ENCODE measurements around the gene ADRM1.

The ADRM1 gene

DNA sequence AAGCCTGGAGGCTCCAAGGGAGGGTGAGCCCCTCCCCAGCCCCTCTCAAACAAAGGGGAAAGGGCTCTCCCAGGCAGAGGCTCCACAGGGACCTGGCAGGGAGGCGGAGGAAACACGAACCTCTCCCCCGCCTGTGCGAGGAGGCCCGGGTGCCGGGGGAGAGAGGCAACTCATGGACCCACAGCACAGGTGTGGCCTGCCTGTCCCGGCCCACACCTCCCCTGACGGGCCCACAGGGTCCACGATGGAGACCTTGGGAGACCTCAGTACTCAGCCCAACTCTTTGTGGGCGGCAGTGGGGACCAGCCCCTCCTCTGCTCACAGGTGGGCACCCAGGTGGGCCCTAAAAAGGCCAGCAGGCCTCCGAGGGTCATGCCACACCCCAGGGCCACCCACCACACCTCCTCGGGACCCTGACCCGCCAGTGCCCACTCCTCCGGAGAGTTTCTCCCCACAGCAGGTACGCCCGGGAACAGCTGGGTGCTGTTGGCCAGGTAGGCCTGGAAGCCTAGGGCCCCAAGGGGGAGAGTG, 52.1 kb downstream of the ADRM1 start:
- TF ChIP-seq, protein P1, sequence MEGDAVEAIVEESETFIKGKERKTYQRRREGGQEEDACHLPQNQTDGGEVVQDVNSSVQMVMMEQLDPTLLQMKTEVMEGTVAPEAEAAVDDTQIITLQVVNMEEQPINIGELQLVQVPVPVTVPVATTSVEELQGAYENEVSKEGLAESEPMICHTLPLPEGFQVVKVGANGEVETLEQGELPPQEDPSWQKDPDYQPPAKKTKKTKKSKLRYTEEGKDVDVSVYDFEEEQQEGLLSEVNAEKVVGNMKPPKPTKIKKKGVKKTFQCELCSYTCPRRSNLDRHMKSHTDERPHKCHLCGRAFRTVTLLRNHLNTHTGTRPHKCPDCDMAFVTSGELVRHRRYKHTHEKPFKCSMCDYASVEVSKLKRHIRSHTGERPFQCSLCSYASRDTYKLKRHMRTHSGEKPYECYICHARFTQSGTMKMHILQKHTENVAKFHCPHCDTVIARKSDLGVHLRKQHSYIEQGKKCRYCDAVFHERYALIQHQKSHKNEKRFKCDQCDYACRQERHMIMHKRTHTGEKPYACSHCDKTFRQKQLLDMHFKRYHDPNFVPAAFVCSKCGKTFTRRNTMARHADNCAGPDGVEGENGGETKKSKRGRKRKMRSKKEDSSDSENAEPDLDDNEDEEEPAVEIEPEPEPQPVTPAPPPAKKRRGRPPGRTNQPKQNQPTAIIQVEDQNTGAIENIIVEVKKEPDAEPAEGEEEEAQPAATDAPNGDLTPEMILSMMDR (IDR thresholded peaks at IDR 0.05; ENCODE audit: low read depth, low read length), result no peak

DNA sequence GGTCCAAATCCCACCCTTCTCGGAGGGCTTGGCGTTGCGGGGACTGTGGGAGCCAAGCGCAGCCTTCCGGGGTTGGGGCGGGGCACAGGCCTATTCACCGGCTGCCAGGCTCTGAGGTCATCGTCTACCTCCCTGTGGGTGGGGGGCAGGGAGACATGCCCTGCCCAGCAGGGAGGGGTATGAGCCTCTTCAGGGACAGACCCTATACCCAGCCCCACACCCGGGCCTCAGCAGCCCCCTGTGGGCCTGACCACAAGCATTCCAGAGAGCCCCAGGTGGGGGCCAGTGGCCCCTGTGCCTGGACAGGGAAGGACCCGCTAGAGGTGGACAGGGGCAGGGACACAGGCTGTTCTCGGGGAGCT, 52.7 kb downstream of the ADRM1 start:
- H3K4me3 ChIP-seq (ENCODE audit: low read depth, low read length), result no peak overlapping the region
- TF ChIP-seq, protein P1 (IDR thresholded peaks at IDR 0.05; ENCODE audit: low read depth, low read length), result no peak

More for the DNA sequence above, 52.1 kb downstream of the ADRM1 start:
- H3K4me3 ChIP-seq (ENCODE audit: low read depth, low read length), result no peak overlapping the region

DNA sequence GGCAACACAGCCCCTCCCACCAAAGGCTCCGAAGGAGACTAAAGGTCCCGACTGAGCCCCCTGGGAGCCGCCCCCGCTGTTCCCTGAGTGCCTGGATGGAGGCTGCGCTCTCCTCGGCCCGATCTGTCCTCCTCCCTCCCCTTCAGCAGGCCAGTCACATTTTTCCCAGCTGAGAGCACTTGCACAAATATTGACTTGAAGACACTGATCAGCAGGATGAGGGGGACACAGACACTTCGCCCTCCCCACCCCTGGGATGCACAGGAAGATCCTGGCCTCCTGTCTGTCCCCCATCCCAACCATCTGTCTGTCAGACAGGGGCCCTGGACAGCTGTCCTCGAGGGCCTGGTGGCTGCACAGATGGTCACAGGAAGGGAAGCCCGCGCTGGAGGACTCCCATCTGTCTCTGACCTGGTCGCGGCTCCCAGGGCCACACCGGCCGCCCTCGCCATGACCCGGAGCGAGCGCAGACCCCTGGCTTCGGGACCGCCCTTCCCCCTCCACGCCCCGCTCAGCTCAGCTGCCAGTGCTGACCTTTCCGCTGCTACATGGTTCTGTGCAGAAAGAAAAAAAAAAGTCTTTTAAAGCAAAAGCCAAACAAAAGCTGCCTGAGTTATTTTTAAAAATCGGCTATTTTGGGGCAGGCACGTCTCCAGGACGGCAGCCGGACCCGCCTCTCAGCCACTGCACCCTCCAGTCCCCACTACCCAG, 53.2 kb downstream of the ADRM1 start:
- TF ChIP-seq, protein P1 (IDR thresholded peaks at IDR 0.05; ENCODE audit: low read depth, low read length), result no peak
- no peak overlapping the region for H3K4me3 ChIP-seq (ENCODE audit: low read depth, low read length)

DNA sequence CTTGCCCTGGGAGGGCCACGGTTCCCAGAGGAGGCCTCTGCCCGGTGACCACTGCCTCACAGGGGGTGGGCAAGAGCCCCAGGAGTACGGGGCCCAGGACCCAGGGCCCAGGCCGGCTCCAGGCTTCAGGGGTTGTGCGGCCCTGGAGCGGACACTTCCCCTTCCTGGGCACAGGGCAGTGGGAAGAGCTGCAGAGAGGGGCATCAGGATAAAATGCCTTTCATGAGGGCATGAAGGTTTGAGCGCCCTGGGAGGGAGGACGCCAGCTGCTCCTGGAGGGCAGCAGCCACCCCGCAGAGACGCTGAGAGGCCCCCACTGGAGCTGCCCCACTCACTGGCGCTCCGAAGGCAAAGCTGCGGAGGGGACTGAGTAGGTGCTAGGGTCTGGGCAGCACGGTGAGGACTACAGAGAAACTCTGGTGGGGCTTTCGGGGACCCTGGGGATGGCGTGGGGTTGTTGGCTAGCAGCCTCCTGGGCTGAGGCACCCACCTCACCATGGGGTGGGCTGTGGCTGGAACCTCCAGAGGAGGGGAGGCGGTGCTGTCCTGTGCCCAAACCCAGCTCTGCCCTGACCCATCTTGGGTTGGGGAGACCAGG, 53.9 kb downstream of the ADRM1 start:
- TF ChIP-seq, protein P1 (IDR thresholded peaks at IDR 0.05; ENCODE audit: low read depth, low read length), result no peak
- H3K4me3 ChIP-seq (ENCODE audit: low read depth, low read length), result no peak overlapping the region

DNA sequence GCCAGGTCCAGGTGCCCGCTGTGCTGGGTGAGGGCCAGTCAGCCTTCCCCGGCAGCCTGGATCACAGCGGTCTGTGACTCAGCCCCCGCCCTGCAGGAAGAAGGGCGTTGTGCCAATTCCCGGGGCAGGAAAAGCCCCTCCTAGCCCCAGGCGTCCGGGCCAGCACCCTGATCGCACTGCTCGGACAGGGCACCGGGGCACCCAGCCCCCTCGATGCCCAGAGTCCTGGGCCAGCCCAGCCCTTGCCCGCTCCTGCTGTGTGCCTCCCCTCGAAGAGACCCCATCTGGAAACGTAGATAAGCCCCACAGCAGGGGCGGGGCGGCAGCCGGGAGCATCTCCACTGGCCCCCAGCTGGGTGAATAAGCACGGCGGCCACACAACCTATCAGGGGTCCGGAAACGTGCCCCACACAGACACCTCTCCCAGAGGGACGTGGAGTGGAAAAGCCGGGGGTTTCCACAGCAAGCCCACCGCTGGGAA, 54.4 kb downstream of the ADRM1 start:
- H3K4me3 ChIP-seq (ENCODE audit: low read depth, low read length), result no peak overlapping the region
- TF ChIP-seq, protein P1 (IDR thresholded peaks at IDR 0.05; ENCODE audit: low read depth, low read length), result no peak

DNA sequence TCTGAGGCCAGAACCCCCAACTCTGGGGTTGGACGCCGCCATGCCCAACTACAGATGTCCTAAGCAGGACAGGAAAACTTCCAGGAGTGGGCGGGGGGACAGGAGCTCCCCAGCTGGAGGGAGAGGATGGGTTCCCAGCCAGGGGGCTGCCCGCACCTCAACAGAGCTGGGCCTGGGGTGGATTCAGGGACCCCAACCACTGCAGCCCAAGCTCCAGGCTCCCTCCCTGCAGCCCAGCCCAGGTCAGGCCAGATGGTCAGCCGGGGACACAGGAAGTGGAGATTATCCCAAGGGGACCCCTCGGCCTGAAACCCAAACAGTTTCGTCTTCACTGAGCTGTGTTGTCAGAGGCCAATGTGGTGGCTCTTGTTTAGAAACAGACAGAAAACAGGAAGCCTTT, 54.9 kb downstream of the ADRM1 start:
- TF ChIP-seq, protein P1 (IDR thresholded peaks at IDR 0.05; ENCODE audit: low read depth, low read length), result no peak

More for the DNA sequence above, 54.9 kb downstream of the ADRM1 start:
- H3K4me3 ChIP-seq (ENCODE audit: low read depth, low read length), result no peak overlapping the region

All from WI38 (cell line).